Transverse colon (tissue), 3 donors: Measurements from ENCODE around the gene ARMC2.

Experiments used
- POLR2A ChIP-seq: fragments of 450-650 bp; IDR thresholded peaks from one replicate; pipeline ENCODE4 v1.6.1; 2016; ENCODE audit warnings: antibody characterized with exemption, mild to moderate bottlenecking, moderate library complexity
- TF ChIP-seq, protein P1 (sequence below), 5 experiments: fragments of 200-600 bp in 3 of 5; fragments of 450-650 bp in 2 of 5; sonication (generic) in 3 of 5; IDR thresholded peaks; 1 replicate in 2 of 5; 2 replicates in 3 of 5; pipeline ENCODE4 v1.5.1; 2016 to 2017; ENCODE audit warnings: antibody characterized with exemption in 5 of 5, inconsistent platforms in 3 of 5, mild to moderate bottlenecking in 2 of 5, moderate library complexity in 1 of 5

- TF ChIP-seq, protein P1, sequence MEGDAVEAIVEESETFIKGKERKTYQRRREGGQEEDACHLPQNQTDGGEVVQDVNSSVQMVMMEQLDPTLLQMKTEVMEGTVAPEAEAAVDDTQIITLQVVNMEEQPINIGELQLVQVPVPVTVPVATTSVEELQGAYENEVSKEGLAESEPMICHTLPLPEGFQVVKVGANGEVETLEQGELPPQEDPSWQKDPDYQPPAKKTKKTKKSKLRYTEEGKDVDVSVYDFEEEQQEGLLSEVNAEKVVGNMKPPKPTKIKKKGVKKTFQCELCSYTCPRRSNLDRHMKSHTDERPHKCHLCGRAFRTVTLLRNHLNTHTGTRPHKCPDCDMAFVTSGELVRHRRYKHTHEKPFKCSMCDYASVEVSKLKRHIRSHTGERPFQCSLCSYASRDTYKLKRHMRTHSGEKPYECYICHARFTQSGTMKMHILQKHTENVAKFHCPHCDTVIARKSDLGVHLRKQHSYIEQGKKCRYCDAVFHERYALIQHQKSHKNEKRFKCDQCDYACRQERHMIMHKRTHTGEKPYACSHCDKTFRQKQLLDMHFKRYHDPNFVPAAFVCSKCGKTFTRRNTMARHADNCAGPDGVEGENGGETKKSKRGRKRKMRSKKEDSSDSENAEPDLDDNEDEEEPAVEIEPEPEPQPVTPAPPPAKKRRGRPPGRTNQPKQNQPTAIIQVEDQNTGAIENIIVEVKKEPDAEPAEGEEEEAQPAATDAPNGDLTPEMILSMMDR (IDR thresholded peaks at IDR 0.05): no peak
- no peak for TF ChIP-seq POLR2A
Measured at GRCh38 chr6:108807928-108808327, 40.3 kb upstream of the ARMC2 start.
